GM18517 (cell line): ENCODE data around the gene DNAJC3.
A peak's percentile ranks its signal among the peaks of the same experiment; 100 is the strongest.

Source experiments
- ATAC-seq: cut with Tn5 transposase; IDR thresholded peaks from one replicate; pipeline ENCODE4 v1.9.1; 2021; ENCODE audit warnings: mild to moderate bottlenecking, moderate library complexity; ENCODE audit not compliant: unreplicated experiment

DNAJC3 gene, protein sequence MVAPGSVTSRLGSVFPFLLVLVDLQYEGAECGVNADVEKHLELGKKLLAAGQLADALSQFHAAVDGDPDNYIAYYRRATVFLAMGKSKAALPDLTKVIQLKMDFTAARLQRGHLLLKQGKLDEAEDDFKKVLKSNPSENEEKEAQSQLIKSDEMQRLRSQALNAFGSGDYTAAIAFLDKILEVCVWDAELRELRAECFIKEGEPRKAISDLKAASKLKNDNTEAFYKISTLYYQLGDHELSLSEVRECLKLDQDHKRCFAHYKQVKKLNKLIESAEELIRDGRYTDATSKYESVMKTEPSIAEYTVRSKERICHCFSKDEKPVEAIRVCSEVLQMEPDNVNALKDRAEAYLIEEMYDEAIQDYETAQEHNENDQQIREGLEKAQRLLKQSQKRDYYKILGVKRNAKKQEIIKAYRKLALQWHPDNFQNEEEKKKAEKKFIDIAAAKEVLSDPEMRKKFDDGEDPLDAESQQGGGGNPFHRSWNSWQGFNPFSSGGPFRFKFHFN

GRCh38 chr13:95676762-95677563, at the start of gene DNAJC3:
TSS of gene DNAJC3 (plus strand) at chr13:95677139. CDS start at chr13:95677256, 117 bp downstream.
- peak; percentile 93 for ATAC-seq

GRCh38 chr13:95627590-95627989, 49.3 kb upstream of the DNAJC3 start:
- ATAC-seq: no peak

- ATAC-seq: no peak
Observed at GRCh38 chr13:95628488-95628887, 48.5 kb upstream of the DNAJC3 start.

DNA sequence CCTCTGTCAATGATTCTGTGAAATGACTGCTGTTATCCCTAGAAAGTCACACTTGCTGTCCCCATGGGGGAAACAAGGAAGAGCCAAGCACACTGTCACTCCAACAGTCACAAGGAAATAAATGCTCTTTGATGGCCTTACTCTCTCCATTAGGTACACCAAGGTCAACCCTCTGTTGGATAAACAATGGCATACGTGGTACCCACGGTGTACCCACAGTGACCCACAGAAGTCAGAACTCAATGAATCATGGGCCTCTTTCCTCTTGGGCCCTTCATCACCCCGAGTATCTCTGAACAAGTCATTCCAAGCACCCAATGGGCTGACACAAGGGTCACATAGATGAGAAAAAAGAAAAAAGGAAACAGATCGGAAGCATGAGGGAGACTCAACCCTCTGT, 47.9 kb upstream of the DNAJC3 start:
- no peak for ATAC-seq

DNA sequence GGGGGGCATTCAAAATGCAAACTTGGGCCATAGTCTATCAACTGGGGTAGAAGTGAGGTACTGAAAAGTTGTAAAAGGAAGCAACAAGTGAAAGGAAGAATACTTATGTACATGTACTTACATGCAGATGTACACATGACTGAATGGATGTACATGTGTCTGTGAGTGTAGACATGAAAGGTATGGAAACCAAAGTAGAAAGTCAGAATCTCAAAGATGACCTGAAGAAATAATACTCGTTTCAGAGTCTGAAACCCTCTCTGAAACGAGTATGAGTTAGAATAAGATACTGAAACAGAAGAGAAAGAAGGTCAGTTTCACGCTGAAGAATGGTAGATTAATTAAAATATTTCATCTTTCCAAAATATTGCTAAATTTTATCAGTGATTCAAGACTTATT, 46.3 kb upstream of the DNAJC3 start:
- ATAC-seq: no peak

DNA sequence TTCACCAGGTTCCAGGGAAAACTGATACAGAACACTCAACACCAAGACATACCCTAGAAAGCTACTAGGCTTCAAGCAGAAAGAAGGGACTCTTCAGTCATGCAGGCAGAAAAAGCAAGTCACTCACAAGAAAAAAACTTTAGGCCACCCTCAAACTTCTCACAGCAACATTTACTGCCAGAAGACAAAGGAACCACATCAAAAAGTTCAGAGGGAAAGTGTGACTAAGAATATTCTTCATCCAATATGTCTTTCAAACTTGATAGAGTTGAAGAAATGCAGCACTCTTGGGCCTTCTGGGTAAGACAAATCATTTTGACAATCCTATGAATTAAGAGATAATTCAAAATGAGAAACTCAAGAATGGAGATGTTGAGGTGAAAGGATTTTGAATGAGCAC, 40.1 kb upstream of the DNAJC3 start:
- no peak for ATAC-seq

DNA sequence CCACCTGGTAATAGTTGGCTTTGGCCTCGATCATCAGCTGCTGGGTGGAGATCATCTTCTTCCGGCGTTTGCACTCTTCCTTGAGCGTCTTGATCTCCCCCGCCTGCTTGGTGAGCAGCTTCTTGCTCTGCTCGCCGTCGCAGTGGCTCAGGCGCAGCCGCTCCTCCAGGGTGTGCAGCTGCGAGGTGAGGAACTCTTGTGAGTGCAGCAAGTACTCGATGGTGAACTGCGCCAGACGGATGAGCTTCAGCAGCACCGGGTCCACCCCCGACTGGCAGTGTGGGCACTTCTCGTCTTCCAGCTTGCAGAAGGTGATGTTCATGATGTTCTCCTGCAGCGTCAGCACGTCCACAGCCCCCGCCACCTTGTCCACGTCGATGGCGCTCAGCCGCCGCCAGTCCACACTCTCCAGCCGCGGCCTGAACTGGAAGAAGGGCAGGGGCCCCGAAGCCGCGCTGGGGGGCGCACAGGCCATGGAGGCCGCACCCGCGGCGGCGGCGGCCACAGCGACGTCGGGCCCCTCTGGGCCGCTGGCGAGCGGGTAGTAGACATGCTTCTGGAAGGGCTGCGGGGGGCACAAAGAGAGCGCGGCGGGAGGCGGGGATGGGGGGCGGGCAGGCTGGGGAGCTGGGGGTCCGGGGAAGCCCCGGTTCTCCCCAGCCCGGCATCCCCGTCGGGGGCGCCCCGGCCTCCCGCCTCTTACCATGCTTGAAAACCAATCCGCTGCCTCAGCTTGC, 35.5 kb upstream of the DNAJC3 start:
- no peak for ATAC-seq

GRCh38 chr13:95642028-95642621, 34.8 kb upstream of the DNAJC3 start:
- ATAC-seq: no peak

DNA sequence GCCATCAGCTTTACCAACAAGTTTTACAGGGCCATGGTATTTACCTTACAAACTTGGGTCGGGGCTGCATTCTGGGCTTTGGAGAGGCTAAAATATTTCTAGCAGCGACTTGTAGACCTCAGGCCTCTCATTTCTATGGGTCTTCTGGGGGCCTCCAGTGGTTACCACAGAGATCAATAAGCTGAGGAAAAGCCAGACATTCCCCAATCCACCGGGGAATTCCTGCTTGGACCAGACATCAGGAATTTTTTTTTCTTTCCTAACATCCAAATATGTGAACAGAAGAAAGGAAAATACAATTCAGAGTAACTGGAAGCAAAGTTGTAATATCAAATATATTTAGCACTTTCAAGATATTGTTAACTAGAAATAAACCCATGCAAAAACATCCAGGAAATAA, 33.9 kb upstream of the DNAJC3 start:
- ATAC-seq: no peak

DNA sequence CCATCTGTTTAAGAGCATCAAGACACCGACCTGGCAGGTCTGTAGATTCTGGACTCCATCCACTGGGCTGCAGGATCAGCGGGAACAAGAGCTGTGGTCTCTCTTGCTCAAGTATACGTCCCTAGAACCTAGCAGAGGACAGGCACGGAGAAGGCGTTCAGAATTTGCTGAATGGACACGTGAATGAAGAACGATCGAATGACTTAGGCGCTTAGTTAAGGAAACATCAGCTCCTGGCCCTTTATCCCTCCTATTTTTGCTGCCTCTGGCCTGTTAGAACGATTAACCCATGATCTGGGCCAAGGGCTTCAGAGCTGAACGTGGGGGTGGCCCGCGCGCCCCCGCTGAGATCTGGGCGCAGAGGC, 33.4 kb upstream of the DNAJC3 start:
- ATAC-seq: no peak

- ATAC-seq: no peak
Observed at GRCh38 chr13:95643936-95644598, 32.9 kb upstream of the DNAJC3 start.

- ATAC-seq: no peak
Observed at GRCh38 chr13:95644601-95645052, 32.3 kb upstream of the DNAJC3 start, which contains the start of gene DZIP1. TSS of gene DZIP1 (minus strand) at chr13:95644706. CDS start at chr13:95642029, 2,677 bp downstream.

GRCh38 chr13:95647321-95647720, 29.6 kb upstream of the DNAJC3 start:
- ATAC-seq: no peak

- ATAC-seq: no peak
Observed at GRCh38 chr13:95650696-95651095, 26.2 kb upstream of the DNAJC3 start.

GRCh38 chr13:95652244-95652764, 24.6 kb upstream of the DNAJC3 start:
- no peak for ATAC-seq

DNA sequence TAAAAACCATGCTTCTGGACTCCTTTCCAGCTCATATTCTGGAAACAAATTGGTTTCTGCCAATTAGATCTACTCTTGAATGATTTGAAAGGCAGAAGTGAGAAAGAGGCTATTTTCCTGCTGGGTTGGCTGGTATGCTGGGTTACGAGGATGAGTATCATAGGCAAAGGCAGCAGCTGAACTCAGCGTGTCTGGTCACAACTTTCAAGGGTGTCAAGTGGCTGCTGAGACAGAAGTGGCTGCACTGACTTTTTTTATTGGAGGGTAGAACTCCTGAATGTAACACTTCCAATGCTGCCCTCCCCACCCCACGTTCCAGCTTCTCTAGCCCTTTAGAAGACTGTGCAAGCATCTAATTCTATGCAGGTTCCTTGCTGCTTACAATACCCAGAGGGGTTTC, 24.1 kb upstream of the DNAJC3 start:
- no peak for ATAC-seq

DNA sequence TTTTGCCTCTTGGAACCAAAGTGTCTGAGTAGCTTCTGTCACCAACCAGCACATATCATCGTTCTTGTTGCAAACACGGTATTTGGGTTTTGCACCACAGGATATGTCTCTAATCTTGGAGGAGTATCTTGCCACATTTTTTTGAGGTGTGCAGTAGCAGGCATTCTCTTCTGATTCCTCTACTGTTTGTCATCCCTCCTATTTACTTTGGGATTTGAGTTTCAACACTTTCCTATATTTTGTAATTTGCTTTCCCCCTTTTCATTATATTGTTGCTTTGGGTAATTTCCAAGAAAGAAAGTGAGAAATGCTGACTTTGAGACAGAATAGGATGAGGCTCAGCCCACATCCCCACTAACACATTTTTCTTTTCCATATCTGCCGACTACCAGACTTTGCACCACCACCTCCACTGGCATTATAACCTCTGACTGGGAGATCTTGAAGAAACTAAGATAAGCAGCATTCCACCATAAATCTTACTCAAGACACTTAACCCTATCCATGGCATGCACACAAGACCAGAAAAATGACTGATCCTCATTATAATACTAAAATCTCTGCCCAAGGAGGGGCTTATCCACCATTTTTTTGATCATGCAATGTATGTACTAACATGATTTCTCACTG, 20.4 kb upstream of the DNAJC3 start:
- ATAC-seq: no peak

DNA sequence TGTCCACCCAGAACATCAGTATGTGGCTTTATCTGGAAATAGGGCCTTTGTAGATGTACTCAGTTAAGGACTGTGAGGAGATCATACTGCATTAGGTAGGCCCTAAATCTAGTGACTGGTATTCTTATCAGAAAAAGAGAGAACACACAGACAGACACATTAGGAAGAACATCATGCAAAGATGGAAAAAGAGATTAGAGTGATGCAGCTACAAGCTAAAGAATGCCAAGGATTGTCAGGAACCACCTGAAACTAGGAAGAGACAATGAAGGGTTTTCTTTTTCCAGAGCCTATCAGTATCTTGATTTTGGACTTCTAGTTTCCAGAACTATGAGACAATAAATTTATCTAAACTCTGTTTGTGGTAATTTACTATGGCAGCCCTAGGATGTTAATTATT, 17.4 kb upstream of the DNAJC3 start:
- ATAC-seq: no peak

- no peak for ATAC-seq
Observed at GRCh38 chr13:95660981-95661581, 15.9 kb upstream of the DNAJC3 start.
